Activated CD8-positive, alpha-beta memory T cell treated with anti-CD3 and anti-CD28 coated beads for 4 hours (primary cell): Measurements from ENCODE around the gene KCNJ6.
"Not testable (repeated sequence)": the region's sequence is repeated elsewhere in the genome, so short reads cannot be mapped to it uniquely, and the experiment has no call there.

Experiments
- DNase-seq, 2 donors: peaks; one replicate each; pipeline ENCODE4 v3.0.0-alpha.2; 2020; ENCODE audit warnings: low read depth in 2 of 2

KCNJ6 gene

GRCh38 chr21:37601915-37602314 is 314.3 kb downstream of the KCNJ6 start:
- DNase-seq, result no peak

GRCh38 chr21:37601027-37601426 is 315.2 kb downstream of the KCNJ6 start:
- DNase-seq, result no peak

GRCh38 chr21:37595944-37596343 is 320.3 kb downstream of the KCNJ6 start:
- no peak for DNase-seq

- DNase-seq, result no peak
Observed at GRCh38 chr21:37594472-37594951, 321.7 kb downstream of the KCNJ6 start.

- DNase-seq, result no peak
Observed at GRCh38 chr21:37593740-37594471, 322.4 kb downstream of the KCNJ6 start.

GRCh38 chr21:37593015-37593414 is 323.2 kb downstream of the KCNJ6 start:
- no peak for DNase-seq

- no peak for DNase-seq
Observed at GRCh38 chr21:37592496-37592895, 323.8 kb downstream of the KCNJ6 start.

GRCh38 chr21:37591994-37592393 is 324.3 kb downstream of the KCNJ6 start:
- not testable (repeated sequence) for DNase-seq

GRCh38 chr21:37590836-37591235 is 325.4 kb downstream of the KCNJ6 start:
- DNase-seq, result not testable (repeated sequence)

- DNase-seq, result not testable (repeated sequence)
Observed at GRCh38 chr21:37588644-37589043, 327.6 kb downstream of the KCNJ6 start.

- no peak for DNase-seq
Observed at GRCh38 chr21:37587635-37588177, 328.6 kb downstream of the KCNJ6 start.

GRCh38 chr21:37587203-37587602 is 329.1 kb downstream of the KCNJ6 start:
- no peak for DNase-seq

- no peak for DNase-seq
Observed at GRCh38 chr21:37582590-37582989, 333.7 kb downstream of the KCNJ6 start.

GRCh38 chr21:37580666-37581065 is 335.6 kb downstream of the KCNJ6 start:
- DNase-seq, result no peak

- no peak for DNase-seq
Observed at GRCh38 chr21:37579356-37579755, 336.9 kb downstream of the KCNJ6 start.

GRCh38 chr21:37578471-37579126 is 337.7 kb downstream of the KCNJ6 start:
- DNase-seq, result no peak

- not testable (repeated sequence) for DNase-seq
Observed at GRCh38 chr21:37576929-37577328, 339.3 kb downstream of the KCNJ6 start.

- no peak for DNase-seq
Observed at GRCh38 chr21:37575580-37575979, 340.7 kb downstream of the KCNJ6 start.

- DNase-seq, result no peak
Observed at GRCh38 chr21:37574751-37575150, 341.5 kb downstream of the KCNJ6 start.

- DNase-seq, result no peak
Observed at GRCh38 chr21:37574316-37574715, 341.9 kb downstream of the KCNJ6 start.

- DNase-seq, result no peak
Observed at GRCh38 chr21:37571442-37571841, 344.8 kb downstream of the KCNJ6 start.

- DNase-seq, result no peak
Observed at GRCh38 chr21:37568916-37569315, 347.3 kb downstream of the KCNJ6 start.

GRCh38 chr21:37568415-37568814 is 347.8 kb downstream of the KCNJ6 start:
- no peak for DNase-seq
